HCT116 (cell line): Measurements from ENCODE around the gene ZNF346. TPM values are rescaled to one million over a fixed set of nuclear protein-coding genes. Genes with fewer than 3 reads are reported as not detected.

Experiments used
- ATAC-seq: fragments of 200-7000 bp; cut with Tn5 transposase; 2 replicates; pipeline ENCODE4 v1.9.1; 2020; ENCODE audit warnings: mild to moderate bottlenecking, moderate library complexity
- BruUV-seq: library from RNA; stranded (reverse); fragments of 400-500 nt; replicated peaks from 2 replicates; lab custom pipeline; 2021; lab: Mats Ljungman, UMichigan
- CTCF ChIA-PET: fragments of 300-600 bp; sonication (Branson Sonifier 250); formaldehyde crosslinking; loops from one replicate; lab custom pipeline; 2021; ENCODE audit warnings: antibody characterized with exemption; lab: Charles Lee
- POLR2A ChIA-PET: fragments of 300-600, 350-600 bp; sonication (Branson Sonifier 250); formaldehyde crosslinking; loops from one replicate; lab custom pipeline; 2021; ENCODE audit warnings: antibody characterized with exemption; lab: Charles Lee
- RAD21 ChIA-PET, 2 experiments: fragments of 300-600 bp; sonication (Branson Sonifier 250); formaldehyde crosslinking; loops; one replicate each; lab custom pipeline; 2023; ENCODE audit warnings: low total read pairs in 2 of 2; ENCODE audit not compliant: uncharacterized antibody in 2 of 2, unreplicated experiment in 2 of 2, low non-redundant PET in 1 of 2; lab: Charles Lee
- DNase-seq: peaks from one replicate; pipeline ENCODE4 v3.0.0-alpha.2; 2010; ENCODE audit warnings: low read depth, low spot score
- H2AFZ ChIP-seq: fragments of 200-600 bp; shearing (Covaris generic), sonication (generic); 2 replicates; pipeline ENCODE4 v1.6.1; 2017; ENCODE audit warnings: low read depth, mixed run types, mixed read lengths, antibody characterized with exemption, low read length; ENCODE audit not compliant: poor library complexity, severe bottlenecking
- H3K27ac ChIP-seq: 2 replicates; pipeline ENCODE4 v1.5.1; 2012; ENCODE audit warnings: low read depth, low read length
- H3K27me3 ChIP-seq: fragments of 200-600 bp; sonication (generic); 2 replicates; pipeline ENCODE4 v1.6.1; 2016; ENCODE audit warnings: mixed run types, low read length, mixed read lengths; ENCODE audit not compliant: insufficient read depth
- H3K36me3 ChIP-seq, 2 experiments: fragments of 200-500 bp in 1 of 2; fragments of 200-600 bp in 1 of 2; sonication (Bioruptor generic) in 1 of 2; sonication (generic) in 1 of 2; 2 replicates each; pipeline versions ENCODE4 v1.5.1 to v1.6.1; 2014 to 2016; ENCODE audit warnings: low read length in 2 of 2, inconsistent platforms in 1 of 2, mixed read lengths in 1 of 2, mixed run types in 1 of 2; ENCODE audit not compliant: insufficient read depth in 2 of 2, control insufficient read depth in 1 of 2
- H3K4me1 ChIP-seq, 2 experiments: fragments of 200-600 bp in 1 of 2; sonication (generic) in 1 of 2; 2 replicates each; pipeline versions ENCODE4 v1.5.1 to v1.6.1; 2012 to 2017; ENCODE audit warnings: low read length in 2 of 2, inconsistent platforms in 1 of 2, mild to moderate bottlenecking in 1 of 2, mixed read lengths in 1 of 2, mixed run types in 1 of 2, moderate library complexity in 1 of 2; ENCODE audit not compliant: insufficient read depth in 2 of 2, control insufficient read depth in 1 of 2
- H3K4me2 ChIP-seq: fragments of 200-600 bp; sonication (generic); 2 replicates; pipeline ENCODE4 v1.6.1; 2017; ENCODE audit warnings: mixed run types, low read length, mixed read lengths
- H3K4me3 ChIP-seq, 2 experiments: fragments of 200-600 bp in 1 of 2; sonication (generic) in 1 of 2; replicated peaks in 1 of 2; 2 replicates each; pipeline ENCODE4 v1.5.1; 2011 to 2016; ENCODE audit warnings: low read length in 2 of 2, control low read depth in 1 of 2, low read depth in 1 of 2, mild to moderate bottlenecking in 1 of 2, mixed read lengths in 1 of 2, mixed run types in 1 of 2
- H3K79me2 ChIP-seq: fragments of 200-600 bp; sonication (generic); 2 replicates; pipeline ENCODE4 v1.6.1; 2017; ENCODE audit warnings: mild to moderate bottlenecking, mixed run types, low read length, moderate library complexity, mixed read lengths; ENCODE audit not compliant: insufficient read depth
- H3K9ac ChIP-seq: fragments of 200-600 bp; sonication (generic); 2 replicates; pipeline ENCODE4 v1.6.1; 2016; ENCODE audit warnings: low read length, mixed read lengths
- H3K9me2 ChIP-seq: fragments of 200-600 bp; sonication (generic), shearing (Covaris generic); 2 replicates; pipeline ENCODE4 v1.6.1; 2017; ENCODE audit warnings: mixed run types, mild to moderate bottlenecking, moderate library complexity; ENCODE audit not compliant: insufficient read depth
- H3K9me3 ChIP-seq, 2 experiments: fragments of 200-500 bp in 1 of 2; fragments of 200-600 bp in 1 of 2; sonication (Bioruptor generic) in 1 of 2; sonication (generic) in 1 of 2; 2 replicates each; pipeline ENCODE4 v1.6.1; 2014 to 2017; ENCODE audit warnings: low read length in 2 of 2, mixed read lengths in 2 of 2, inconsistent platforms in 1 of 2, low read depth in 1 of 2, mild to moderate bottlenecking in 1 of 2, mixed run types in 1 of 2, moderate library complexity in 1 of 2; ENCODE audit not compliant: control insufficient read depth in 1 of 2, insufficient read depth in 1 of 2
- H4K20me1 ChIP-seq: fragments of 200-600 bp; sonication (generic), shearing (Covaris generic); 2 replicates; pipeline ENCODE4 v1.6.1; 2017; ENCODE audit warnings: mixed run types, mild to moderate bottlenecking, moderate library complexity; ENCODE audit not compliant: insufficient read depth
- CBX3 ChIP-seq: IDR thresholded peaks from 2 replicates; pipeline ENCODE4 v1.6.1; 2012; ENCODE audit warnings: low read depth
- intact Hi-C: fragments of 100-400 bp; cut with micrococcal nuclease; formaldehyde crosslinking; loops from 2 replicates; pipeline ENCODE4 v1.10.0; 2022
- total RNA-seq: library from RNA; stranded (reverse); gene quantifications from one replicate; pipeline ENCODE4 v1.2.1, GENCODE V29; 2021; ENCODE audit not compliant: unreplicated experiment
- TF ChIP-seq, protein P1 (sequence below): IDR thresholded peaks from 2 replicates; pipeline ENCODE4 v1.6.1; 2012; ENCODE audit warnings: low read depth

Gene ZNF346
- total RNA-seq, 1 experiment from 2014 or later: 13.7 TPM

DNA sequence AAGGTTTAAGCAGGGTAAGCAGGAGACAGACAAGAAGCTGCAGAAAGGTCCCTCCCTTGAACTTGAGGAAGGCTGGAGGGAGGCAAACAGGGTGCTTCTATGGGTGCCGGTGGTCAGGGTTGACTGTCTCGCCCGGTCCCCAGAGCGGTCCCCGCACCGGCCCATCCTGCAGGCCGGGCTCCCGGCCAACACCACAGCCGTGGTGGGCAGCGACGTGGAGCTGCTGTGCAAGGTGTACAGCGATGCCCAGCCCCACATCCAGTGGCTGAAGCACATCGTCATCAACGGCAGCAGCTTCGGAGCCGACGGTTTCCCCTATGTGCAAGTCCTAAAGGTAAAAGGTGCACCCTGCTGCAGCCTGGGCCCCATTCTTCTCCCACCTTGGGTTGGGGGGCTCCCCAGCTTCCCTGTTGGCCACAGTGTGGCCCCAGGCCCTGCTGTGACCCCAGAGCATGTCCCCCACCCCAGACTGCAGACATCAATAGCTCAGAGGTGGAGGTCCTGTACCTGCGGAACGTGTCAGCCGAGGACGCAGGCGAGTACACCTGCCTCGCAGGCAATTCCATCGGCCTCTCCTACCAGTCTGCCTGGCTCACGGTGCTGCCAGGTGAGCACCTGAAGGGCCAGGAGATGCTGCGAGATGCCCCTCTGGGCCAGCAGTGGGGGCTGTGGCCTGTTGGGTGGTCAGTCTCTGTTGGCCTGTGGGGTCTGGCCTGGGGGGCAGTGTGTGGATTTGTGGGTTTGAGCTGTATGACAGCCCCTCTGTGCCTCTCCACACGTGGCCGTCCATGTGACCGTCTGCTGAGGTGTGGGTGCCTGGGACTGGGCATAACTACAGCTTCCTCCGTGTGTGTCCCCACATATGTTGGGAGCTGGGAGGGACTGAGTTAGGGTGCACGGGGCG is 69.9 kb downstream of the ZNF346 start (continued):
- TF ChIP-seq, protein P1, sequence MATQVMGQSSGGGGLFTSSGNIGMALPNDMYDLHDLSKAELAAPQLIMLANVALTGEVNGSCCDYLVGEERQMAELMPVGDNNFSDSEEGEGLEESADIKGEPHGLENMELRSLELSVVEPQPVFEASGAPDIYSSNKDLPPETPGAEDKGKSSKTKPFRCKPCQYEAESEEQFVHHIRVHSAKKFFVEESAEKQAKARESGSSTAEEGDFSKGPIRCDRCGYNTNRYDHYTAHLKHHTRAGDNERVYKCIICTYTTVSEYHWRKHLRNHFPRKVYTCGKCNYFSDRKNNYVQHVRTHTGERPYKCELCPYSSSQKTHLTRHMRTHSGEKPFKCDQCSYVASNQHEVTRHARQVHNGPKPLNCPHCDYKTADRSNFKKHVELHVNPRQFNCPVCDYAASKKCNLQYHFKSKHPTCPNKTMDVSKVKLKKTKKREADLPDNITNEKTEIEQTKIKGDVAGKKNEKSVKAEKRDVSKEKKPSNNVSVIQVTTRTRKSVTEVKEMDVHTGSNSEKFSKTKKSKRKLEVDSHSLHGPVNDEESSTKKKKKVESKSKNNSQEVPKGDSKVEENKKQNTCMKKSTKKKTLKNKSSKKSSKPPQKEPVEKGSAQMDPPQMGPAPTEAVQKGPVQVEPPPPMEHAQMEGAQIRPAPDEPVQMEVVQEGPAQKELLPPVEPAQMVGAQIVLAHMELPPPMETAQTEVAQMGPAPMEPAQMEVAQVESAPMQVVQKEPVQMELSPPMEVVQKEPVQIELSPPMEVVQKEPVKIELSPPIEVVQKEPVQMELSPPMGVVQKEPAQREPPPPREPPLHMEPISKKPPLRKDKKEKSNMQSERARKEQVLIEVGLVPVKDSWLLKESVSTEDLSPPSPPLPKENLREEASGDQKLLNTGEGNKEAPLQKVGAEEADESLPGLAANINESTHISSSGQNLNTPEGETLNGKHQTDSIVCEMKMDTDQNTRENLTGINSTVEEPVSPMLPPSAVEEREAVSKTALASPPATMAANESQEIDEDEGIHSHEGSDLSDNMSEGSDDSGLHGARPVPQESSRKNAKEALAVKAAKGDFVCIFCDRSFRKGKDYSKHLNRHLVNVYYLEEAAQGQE: no peak

DNA sequence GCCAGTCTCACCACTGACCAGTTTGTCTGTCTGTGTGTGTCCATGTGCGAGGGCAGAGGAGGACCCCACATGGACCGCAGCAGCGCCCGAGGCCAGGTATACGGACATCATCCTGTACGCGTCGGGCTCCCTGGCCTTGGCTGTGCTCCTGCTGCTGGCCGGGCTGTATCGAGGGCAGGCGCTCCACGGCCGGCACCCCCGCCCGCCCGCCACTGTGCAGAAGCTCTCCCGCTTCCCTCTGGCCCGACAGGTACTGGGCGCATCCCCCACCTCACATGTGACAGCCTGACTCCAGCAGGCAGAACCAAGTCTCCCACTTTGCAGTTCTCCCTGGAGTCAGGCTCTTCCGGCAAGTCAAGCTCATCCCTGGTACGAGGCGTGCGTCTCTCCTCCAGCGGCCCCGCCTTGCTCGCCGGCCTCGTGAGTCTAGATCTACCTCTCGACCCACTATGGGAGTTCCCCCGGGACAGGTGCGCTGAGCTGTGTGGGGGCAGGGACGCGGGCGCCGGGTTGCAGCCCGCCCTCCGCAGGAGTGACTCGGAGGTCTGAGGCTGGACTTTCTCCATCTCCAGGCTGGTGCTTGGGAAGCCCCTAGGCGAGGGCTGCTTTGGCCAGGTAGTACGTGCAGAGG is 70.7 kb downstream of the ZNF346 start:
- Histone ChIP-seq H4K20me1 (no peaks in the 10 kb centered on the region), H3K4me1 (no peaks in the 10 kb centered on the region; a peak in 1 of 4 replicates), H3K4me3 (no peak overlapping the region), H3K9me3 (no peaks in the 10 kb centered on the region), H3K36me3 (peaks cover 5 to 12% of the 10 kb centered on the region in 2 experiments; a peak in 2 of 4 replicates), H3K27me3 (no peaks in the 10 kb centered on the region), H3K79me2 (peaks cover 13% of the 10 kb centered on the region), H3K4me2 (no peak overlapping the region), H3K9ac (no peak overlapping the region), H3K27ac (no peak overlapping the region), H2AFZ (no peak overlapping the region), H3K9me2 (no peaks in the 10 kb centered on the region)
- intact Hi-C loops: no loop called here
- no peak for ATAC-seq
- no peak for DNase-seq
- BruUV-seq: no TSS peak
- POLR2A ChIA-PET: no interaction called here
- TF ChIP-seq, protein P1: no peak
- TF ChIP-seq CBX3: no peak
- RAD21 ChIA-PET: no interaction called here
- CTCF ChIA-PET: no interaction called here
